H1 (cell line): ENCODE results near the gene TMEM44. TPM values are rescaled to one million over a fixed set of nuclear protein-coding genes. Genes with fewer than 3 reads are reported as not detected.

Experiments used
- CTCF ChIA-PET: fragments of 300-600 bp; sonication (Branson Sonifier 250); formaldehyde crosslinking; loops from one replicate; lab custom pipeline; 2021; ENCODE audit not compliant: partially characterized antibody; lab: Charles Lee
- POLR2A ChIA-PET: fragments of 300-600 bp; sonication (Branson Sonifier 250); formaldehyde crosslinking; loops from one replicate; lab custom pipeline; 2021; ENCODE audit warnings: inconsistent platforms; ENCODE audit not compliant: partially characterized antibody; lab: Charles Lee
- DNase-seq, 2 experiments: peaks; one replicate each; pipeline versions ENCODE4 v3.0.0 to v3.0.0-alpha.2; 2010 to 2022; ENCODE audit warnings: low spot score in 2 of 2, low read depth in 1 of 2, mixed read lengths in 1 of 2
- FAIRE-seq: peaks from 2 replicates; lab custom pipeline; 2011; peaks lifted over from hg19 to GRCh38; lab: Jason Lieb, UNC
- H2AFZ ChIP-seq: 2 replicates; pipeline ENCODE4 v1.8.1; 2012; ENCODE audit warnings: low read length, inconsistent platforms
- H2AK5ac ChIP-seq: 2 replicates; pipeline ENCODE4 v1.6.1; 2013; ENCODE audit warnings: low read depth, low read length
- H2BK120ac ChIP-seq: replicated peaks from 2 replicates; pipeline ENCODE3; 2013; ENCODE audit warnings: low read depth, low read length, inconsistent platforms
- H2BK12ac ChIP-seq: 2 replicates; pipeline ENCODE4 v1.6.1; 2013; ENCODE audit warnings: low read depth, low read length
- H2BK15ac ChIP-seq: 2 replicates; pipeline ENCODE4 v1.6.1; 2013; ENCODE audit warnings: low read length
- H2BK20ac ChIP-seq: 2 replicates; pipeline ENCODE4 v1.6.1; 2013; ENCODE audit warnings: low read length
- H2BK5ac ChIP-seq: 2 replicates; pipeline ENCODE4 v1.6.1; 2013; ENCODE audit warnings: low read depth, low read length
- H3K14ac ChIP-seq: 2 replicates; pipeline ENCODE4 v1.6.1; 2013; ENCODE audit warnings: inconsistent platforms; ENCODE audit not compliant: insufficient read length
- H3K18ac ChIP-seq: 2 replicates; pipeline ENCODE4 v1.6.1; 2013; ENCODE audit warnings: low read length; ENCODE audit errors: extremely low read depth
- H3K23ac ChIP-seq: 2 replicates; pipeline ENCODE4 v1.6.1; 2013; ENCODE audit warnings: inconsistent platforms; ENCODE audit not compliant: insufficient read length
- H3K23me2 ChIP-seq: 2 replicates; pipeline ENCODE4 v1.6.1; 2013; ENCODE audit warnings: low read depth, low read length
- H3K27ac ChIP-seq: 2 replicates; pipeline ENCODE4 v1.6.1; 2011; ENCODE audit warnings: low read depth, low read length, inconsistent platforms
- H3K27me3 ChIP-seq, 4 experiments: replicated peaks in 1 of 4; 1 replicate in 1 of 4; 2 replicates in 3 of 4; pipeline versions ENCODE4 v1.6.1 to v1.8.1; 2011 to 2013; ENCODE audit warnings: low read length in 3 of 4, mild to moderate bottlenecking in 3 of 4, inconsistent platforms in 2 of 4, mixed read lengths in 2 of 4, moderate library complexity in 1 of 4; ENCODE audit not compliant: control insufficient read depth in 3 of 4, insufficient read depth in 3 of 4; ENCODE audit errors: extremely low read depth in 1 of 4
- H3K36me3 ChIP-seq, 4 experiments: 2 replicates each; pipeline versions ENCODE4 v1.6.1 to v1.8.1; 2011 to 2013; ENCODE audit warnings: mild to moderate bottlenecking in 4 of 4, low read length in 3 of 4, moderate library complexity in 2 of 4, control low read depth in 1 of 4, inconsistent platforms in 1 of 4; ENCODE audit not compliant: insufficient read depth in 4 of 4, control insufficient read depth in 2 of 4
- H3K4ac ChIP-seq: replicated peaks from 2 replicates; pipeline ENCODE3; 2013; ENCODE audit warnings: low read length, low read depth, mixed read lengths, inconsistent platforms; ENCODE audit not compliant: insufficient read length
- H3K4me1 ChIP-seq, 4 experiments: replicated peaks in 1 of 4; 1 replicate in 1 of 4; 2 replicates in 3 of 4; pipeline versions ENCODE4 v1.6.1 to v1.8.1; 2011 to 2013; ENCODE audit warnings: low read length in 3 of 4, inconsistent platforms in 2 of 4, mixed read lengths in 1 of 4; ENCODE audit not compliant: insufficient read depth in 4 of 4, control insufficient read depth in 3 of 4
- H3K4me2 ChIP-seq, 2 experiments: 2 replicates each; pipeline versions ENCODE4 v1.6.1 to v1.8.1; 2011 to 2013; ENCODE audit warnings: low read depth in 2 of 2, low read length in 2 of 2, control low read depth in 1 of 2, inconsistent platforms in 1 of 2, mild to moderate bottlenecking in 1 of 2; ENCODE audit not compliant: insufficient read depth in 1 of 2
- H3K4me3 ChIP-seq, 4 experiments: fragments of 200-600, 300-600 bp in 1 of 4; sonication (generic), shearing (Covaris generic), sonication (Bioruptor Twin) in 1 of 4; 2 replicates each; pipeline versions ENCODE4 v1.5.1 to v1.8.1; 2011 to 2016; ENCODE audit warnings: low read length in 4 of 4, low read depth in 3 of 4, control low read depth in 2 of 4, inconsistent platforms in 2 of 4, mild to moderate bottlenecking in 2 of 4, mixed read lengths in 1 of 4, moderate library complexity in 1 of 4; ENCODE audit not compliant: insufficient read depth in 2 of 4; ENCODE audit errors: extremely low read depth in 1 of 4
- H3K56ac ChIP-seq: replicated peaks from 2 replicates; pipeline ENCODE3; 2013; ENCODE audit warnings: low read depth, mild to moderate bottlenecking, mixed read lengths, low read length, inconsistent platforms; ENCODE audit not compliant: insufficient read length
- H3K79me1 ChIP-seq: 2 replicates; pipeline ENCODE4 v1.6.1; 2013; ENCODE audit warnings: low read depth, low read length, control low read depth
- H3K79me2 ChIP-seq, 2 experiments: 2 replicates each; pipeline versions ENCODE4 v1.6.1 to v1.8.1; 2012 to 2013; ENCODE audit warnings: low read length in 2 of 2, mild to moderate bottlenecking in 2 of 2, inconsistent platforms in 1 of 2; ENCODE audit not compliant: insufficient read depth in 2 of 2, control insufficient read depth in 1 of 2
- H3K9ac ChIP-seq, 4 experiments: replicated peaks in 1 of 4; 1 replicate in 1 of 4; 2 replicates in 3 of 4; pipeline versions ENCODE4 v1.6.1 to v1.8.1; 2011 to 2013; ENCODE audit warnings: low read depth in 3 of 4, low read length in 3 of 4, control low read depth in 2 of 4, mild to moderate bottlenecking in 2 of 4, moderate library complexity in 2 of 4, inconsistent platforms in 1 of 4; ENCODE audit errors: extremely low read depth in 1 of 4
- H3K9me3 ChIP-seq, 2 experiments: 2 replicates each; pipeline versions ENCODE4 v1.6.1 to v1.8.1; 2012 to 2013; ENCODE audit warnings: mild to moderate bottlenecking in 2 of 2, moderate library complexity in 2 of 2, control low read depth in 1 of 2, inconsistent platforms in 1 of 2, low read depth in 1 of 2, low read length in 1 of 2, mixed read lengths in 1 of 2; ENCODE audit not compliant: insufficient read depth in 2 of 2
- H4K20me1 ChIP-seq, 2 experiments: replicated peaks in 1 of 2; 2 replicates each; pipeline versions ENCODE3 to v1.8.1; 2011 to 2013; ENCODE audit warnings: inconsistent platforms in 2 of 2, low read length in 2 of 2, mild to moderate bottlenecking in 1 of 2; ENCODE audit not compliant: insufficient read depth in 2 of 2, control insufficient read depth in 1 of 2
- H4K5ac ChIP-seq: 2 replicates; pipeline ENCODE4 v1.6.1; 2013; ENCODE audit warnings: low read length, low read depth, mixed read lengths, inconsistent platforms; ENCODE audit not compliant: insufficient read length
- H4K8ac ChIP-seq: 2 replicates; pipeline ENCODE4 v1.8.0; 2013; ENCODE audit warnings: mild to moderate bottlenecking, moderate library complexity, low read length, inconsistent platforms; ENCODE audit not compliant: insufficient read depth; ENCODE audit errors: extremely low read depth
- H4K91ac ChIP-seq: replicated peaks from 2 replicates; pipeline ENCODE3; 2013; ENCODE audit warnings: low read length, mixed read lengths, inconsistent platforms; ENCODE audit not compliant: insufficient read length
- EP300 ChIP-seq, 2 experiments: IDR thresholded peaks; 1 replicate in 1 of 2; 2 replicates in 1 of 2; pipeline ENCODE4 v1.6.1; 2011 to 2012; ENCODE audit warnings: low read depth in 2 of 2, low read length in 2 of 2, mild to moderate bottlenecking in 2 of 2, borderline replicate concordance in 1 of 2, inconsistent platforms in 1 of 2, moderate library complexity in 1 of 2
- WGBS, 2 experiments: shearing (Covaris generic) in 1 of 2; methylation state at CpG; one replicate each; pipeline versions ENCODE4 v1.1.6 to v1.1.7; 2013 to 2015; ENCODE audit warnings: low lambda C conversion rate in 2 of 2, mixed read lengths in 2 of 2, inconsistent platforms in 1 of 2, low coverage in 1 of 2, missing lambda C conversion rate in 1 of 2; ENCODE audit not compliant: insufficient replicate concordance in 2 of 2, insufficient coverage in 1 of 2, insufficient read length in 1 of 2; ENCODE audit errors: extremely low coverage in 1 of 2, missing lambda C conversion rate in 1 of 2; 5-methylcytosine and 5-hydroxymethylcytosine counted together
- polyA plus RNA-seq, 7 experiments: library from polyadenylated mRNA; depleted of rRNA in 3 of 7; stranded (reverse) in 5 of 7; unstranded in 2 of 7; fragments of >200 nt in 5 of 7; fragments of 200-250 nt in 2 of 7; gene quantifications; 1 replicate in 5 of 7; 2 replicates in 1 of 7; 4 replicates in 1 of 7; pipeline versions ENCODE4 v1.2.1 to v1.2.3, GENCODE V29; 2011 to 2013; ENCODE audit warnings: missing spikeins in 2 of 7, mixed read lengths in 2 of 7
- total RNA-seq: library from RNA; stranded (reverse); fragmentation: NEBNext Ultra II Directional; extraction: Animal tissue kit (Norgen Biotek cat#: 25700); gene quantifications from 2 replicates; pipeline ENCODE4 v1.2.1, GENCODE V29; 2021

TMEM44 gene
- total and polyA plus RNA-seq, 2 of the 8 experiments (the other 6 are each of a cell fraction or from before 2014, with no cell fraction given), result 14.0 to 16.7 TPM

GRCh38 chr3:194624956-194625355 lies 8.3 kb downstream of the TMEM44 start:
- Histone ChIP-seq H3K4me3 (no peak overlapping the region), H3K9ac (no peak overlapping the region), H2BK15ac (no peak overlapping the region), H2BK12ac (no peak overlapping the region), H4K8ac (no peak overlapping the region), H2BK5ac (0 out of 2 replicates have a peak overlapping the region, but pooled peaks have one; percentile 35), H3K4me1 (no peaks in the 10 kb centered on the region), H3K18ac (no peak overlapping the region), H3K79me2 (no peaks in the 10 kb centered on the region), H3K56ac (no peak overlapping the region), H3K23ac (no peak overlapping the region), H3K27ac (no peak overlapping the region), H2BK20ac (no peak overlapping the region), H2BK120ac (no peak overlapping the region), H2AK5ac (no peak overlapping the region), H3K23me2 (no peaks in the 10 kb centered on the region), H4K91ac (no peak overlapping the region), H3K36me3 (peaks cover 0 to 20% (median 4%) of the 10 kb centered on the region in 4 experiments; a peak in 6 of 8 replicates), H3K4me2 (no peak overlapping the region), H3K27me3 (no peaks in the 10 kb centered on the region), H4K20me1 (peaks cover 0 to 3% of the 10 kb centered on the region in 2 experiments)
- FAIRE-seq, result no peak
- POLR2A ChIA-PET, result interaction anchor here (1.3 kb wide), 1 partner anchor 9 kb away, joined by 4 read pairs; no protein-coding TSS in a partner anchor
- TF ChIP-seq EP300 (IDR thresholded peaks at IDR 0.05; ENCODE audit: borderline replicate concordance in 1 of 2, low read depth in 2 of 2, low read length in 2 of 2), result no peak
- TF ChIP-seq, all 59 proteins: peak for 0
- peaks cover 6 to 9% of the 10 kb centered on the region in 2 experiments for H3K9me3 ChIP-seq
- no peaks in the 10 kb centered on the region for H3K79me1 ChIP-seq
- no peak overlapping the region for H3K14ac ChIP-seq
- no peak overlapping the region for H4K5ac ChIP-seq
- 88% methylated on average over 6 of the region's 6 CpGs; no CpG with 5 or more reads in 1 of the 2 experiments for WGBS, 2 experiments
- no peak overlapping the region for H3K4ac ChIP-seq
- CTCF ChIA-PET, result interaction anchor here (0.6 to 2.6 kb wide), 4 partner anchors 17 to 897 kb away, joined by 3 to 5 read pairs (median 4); no protein-coding TSS in a partner anchor
- H2AFZ ChIP-seq, result no peak overlapping the region
- no peak for DNase-seq
